K562 (cell line): ENCODE data around the gene BCO1. TPM values are rescaled to one million over a fixed set of nuclear protein-coding genes. Genes with fewer than 3 reads are reported as not detected.

Experiments
- CHD1 ChIP-seq: fragments of 200-600 bp; sonication (generic); IDR thresholded peaks from one replicate; pipeline ENCODE4 v1.6.1; 2012; ENCODE audit warnings: mild to moderate bottlenecking, moderate library complexity, low read length, inconsistent platforms
- CREM ChIP-seq: IDR thresholded peaks from 2 replicates; pipeline ENCODE4 v1.6.1; 2014; ENCODE audit warnings: antibody characterized with exemption, low read depth
- HNRNPH1 ChIP-seq: fragments of 200-400 bp; formaldehyde crosslinking; optimal IDR thresholded peaks from 2 replicates; pipeline ENCODE3; 2017; ENCODE audit warnings: low read depth, mild to moderate bottlenecking, low read length, moderate library complexity
- KLF16 ChIP-seq: IDR thresholded peaks from 2 replicates; pipeline ENCODE4 v1.6.1; 2016; ENCODE audit warnings: antibody characterized with exemption
- MLX ChIP-seq, 2 experiments: fragments of 450-650 bp in 1 of 2; sonication (generic) in 1 of 2; formaldehyde crosslinking; conservative IDR thresholded peaks; 2 replicates each; pipeline versions ENCODE4 v1.4.0 to v1.8.1; 2020 to 2022; ENCODE audit warnings: mild to moderate bottlenecking in 1 of 2, missing genetic modification reagents in 1 of 2
- MYBL2 ChIP-seq, 2 experiments: fragments of 450-650 bp in 1 of 2; sonication (generic) in 1 of 2; formaldehyde crosslinking in 1 of 2; IDR thresholded peaks; 2 replicates each; pipeline versions ENCODE4 v1.6.1 to v1.8.1; 2017 to 2022; ENCODE audit warnings: borderline replicate concordance in 1 of 2, inconsistent platforms in 1 of 2, low read depth in 1 of 2, mild to moderate bottlenecking in 1 of 2, missing genetic modification reagents in 1 of 2, moderate library complexity in 1 of 2
- RBM39 ChIP-seq: fragments of 200-400 bp; formaldehyde crosslinking; optimal IDR thresholded peaks from 2 replicates; pipeline ENCODE3; 2018; ENCODE audit warnings: low read depth, low read length
- RFX5 ChIP-seq: IDR thresholded peaks from 2 replicates; pipeline ENCODE4 v1.6.1; 2011; ENCODE audit warnings: low read depth, mild to moderate bottlenecking, improper control_type of control experiment, low read length
- SAFB2 ChIP-seq: fragments of 200-400 bp; formaldehyde crosslinking; IDR thresholded peaks from 2 replicates; pipeline ENCODE4 v1.6.1; 2018; ENCODE audit warnings: borderline replicate concordance, low read length, low read depth, moderate library complexity; ENCODE audit not compliant: severe bottlenecking
- SMAD1 ChIP-seq: fragments of 150-350 bp; IDR thresholded peaks from 2 replicates; pipeline ENCODE4 v1.6.1; 2014; ENCODE audit warnings: low read length, low read depth; ENCODE audit not compliant: partially characterized antibody
- SMC3 ChIP-seq: conservative IDR thresholded peaks from 2 replicates; pipeline ENCODE4 v1.6.1; 2011; ENCODE audit warnings: low read depth, low read length, improper control_type of control experiment; ENCODE audit not compliant: insufficient read depth
- SP1 ChIP-seq: sonication (generic); formaldehyde crosslinking; IDR thresholded peaks from 2 replicates; pipeline ENCODE4 v1.8.1; 2022; ENCODE audit warnings: mild to moderate bottlenecking, missing genetic modification reagents
- ZNF12 ChIP-seq: sonication (generic); formaldehyde crosslinking; IDR thresholded peaks from 2 replicates; pipeline ENCODE4 v1.4.0; 2020; ENCODE audit warnings: mild to moderate bottlenecking, missing genetic modification reagents
- ZNF263 ChIP-seq: sonication (generic); formaldehyde crosslinking; IDR thresholded peaks from 2 replicates; pipeline ENCODE4 v1.8.0; 2022; ENCODE audit warnings: mild to moderate bottlenecking, missing genetic modification reagents, borderline replicate concordance
- ZNF639 ChIP-seq, 2 experiments: fragments of 200-800 bp in 1 of 2; sonication (Bioruptor generic) in 1 of 2; sonication (generic) in 1 of 2; formaldehyde crosslinking in 1 of 2; IDR thresholded peaks in 1 of 2; conservative IDR thresholded peaks in 1 of 2; 2 replicates each; pipeline versions ENCODE4 v1.5.0 to v1.6.1; 2016 to 2020; ENCODE audit warnings: missing compliant biosample characterization in 1 of 2, missing genetic modification characterization in 1 of 2, missing genetic modification reagents in 1 of 2
- ZNF707 ChIP-seq: fragments of 250-450 bp; sonication (Bioruptor Pico); conservative IDR thresholded peaks from 2 replicates; pipeline ENCODE4 v1.8.0; 2022; ENCODE audit warnings: inconsistent platforms, mild to moderate bottlenecking, moderate library complexity
- polyA plus RNA-seq, 8 experiments: library from polyadenylated mRNA; depleted of rRNA in 4 of 8; stranded (reverse) in 5 of 8; unstranded in 3 of 8; fragments of >200 nt; fragmentation: Nextera tagmentation in 2 of 8; fragmentation: Illumina TruSeq in 1 of 8; extraction: Ambion mirVana in 2 of 8; extraction: Trizol in 1 of 8; gene quantifications; 2 replicates each; pipeline versions ENCODE4 v1.2.1 to v1.2.3, GENCODE V29; 2011 to 2014; ENCODE audit warnings: inconsistent platforms in 1 of 8, missing spikeins in 1 of 8
- total RNA-seq, 7 experiments: library from RNA; depleted of rRNA in 6 of 7; stranded (reverse); fragments of >200 nt in 6 of 7; fragmentation: Illumina TruSeq in 2 of 7; extraction: Trizol in 2 of 7; gene quantifications; 2 replicates each; pipeline versions ENCODE4 v1.2.1 to v1.2.3, GENCODE V29; 2011 to 2021; ENCODE audit warnings: low replicate concordance in 1 of 7
- TF ChIP-seq, protein P1 (sequence below): fragments of 250-450 bp; sonication (Bioruptor Pico); IDR thresholded peaks from 2 replicates; pipeline ENCODE4 v1.8.0; 2021; ENCODE audit warnings: moderate library complexity, mild to moderate bottlenecking, inconsistent platforms

The BCO1 gene
- total and polyA plus RNA-seq, 9 of the 15 experiments (the other 6 are each of a cell fraction or from before 2014, with no cell fraction given) = not detected

- TF ChIP-seq ZNF639 (CRISPR knock-in tag; conservative IDR thresholded peaks at IDR 0.05 in 1 of 2, IDR thresholded peaks at IDR 0.05 in 1 of 2) (no peak), RBM39 (no peak), SMC3 (peak; percentile 41), SP1 (CRISPR knock-in tag) (no peak), HNRNPH1 (no peak), ZNF12 (no peak), RFX5 (no peak), SAFB2 (no peak), ZNF263 (no peak), MYBL2 (IDR thresholded peaks at IDR 0.05; ENCODE audit: low read depth) (no peak), MYBL2 (CRISPR knock-in tag; IDR thresholded peaks at IDR 0.05; ENCODE audit: borderline replicate concordance) (no peak), KLF16 (0 out of 2 replicates have a peak, but pooled peaks have one; percentile 19), MLX (CRISPR knock-in tag; conservative IDR thresholded peaks at IDR 0.05) (no peak), ZNF707 (CRISPR knock-in tag) (no peak), CREM (0 out of 2 replicates have a peak, but pooled peaks have one; percentile 7), CHD1 (no peak), SMAD1 (no peak)
- TF ChIP-seq, protein P1, sequence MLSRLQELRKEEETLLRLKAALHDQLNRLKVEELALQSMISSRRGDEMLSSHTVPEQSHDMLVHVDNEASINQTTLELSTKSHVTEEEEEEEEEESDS = no peak
These were observed 33.5 kb upstream of the BCO1 start (continued) for GRCh38 chr16:81204798-81205680.
